NCI-H146 treated with DMSO at 0.1 percent for 48 hours (cell line): ENCODE measurements around the gene ZNF668.

Source experiments
- DNase-seq: peaks from one replicate; lab custom pipeline; 2025; ENCODE audit not compliant: unreplicated experiment; lab: John Stamatoyannopoulos, UW

ZNF668 gene

GRCh38 chr16:31081428-31082351 lies 7.7 kb upstream of the ZNF668 start:
- DNase-seq = no peak

- no peak for DNase-seq
Observed at GRCh38 chr16:31080756-31081419, 6.8 kb upstream of the ZNF668 start.

GRCh38 chr16:31080035-31080629 lies 6.1 kb upstream of the ZNF668 start:
- no peak for DNase-seq

GRCh38 chr16:31079342-31079944 lies 5.4 kb upstream of the ZNF668 start:
- DNase-seq = no peak

GRCh38 chr16:31078597-31079341 lies 4.7 kb upstream of the ZNF668 start:
- no peak for DNase-seq

- DNase-seq = no peak
Observed at GRCh38 chr16:31077592-31078396, 3.8 kb upstream of the ZNF668 start.

- DNase-seq = no peak
Observed at GRCh38 chr16:31077024-31077423, 3.0 kb upstream of the ZNF668 start.

- DNase-seq = no peak
Observed at GRCh38 chr16:31076319-31076718, 2.3 kb upstream of the ZNF668 start.

GRCh38 chr16:31074814-31075183 lies 759 bp upstream of the ZNF668 start:
- no peak for DNase-seq

- peak; percentile 83 for DNase-seq
Observed at GRCh38 chr16:31073142-31073969, 684 bp downstream of the ZNF668 start.

- no peak for DNase-seq
Observed at GRCh38 chr16:31072540-31073141, 1.4 kb downstream of the ZNF668 start.

GRCh38 chr16:31071861-31072260 lies 2.2 kb downstream of the ZNF668 start:
- no peak for DNase-seq

GRCh38 chr16:31067342-31067741 lies 6.7 kb downstream of the ZNF668 start:
- DNase-seq = no peak

GRCh38 chr16:31064882-31065461 lies 9.1 kb downstream of the ZNF668 start:
- DNase-seq = no peak

GRCh38 chr16:31063843-31064611 lies 10.0 kb downstream of the ZNF668 start:
- no peak for DNase-seq

- DNase-seq = no peak
Observed at GRCh38 chr16:31063495-31063842, 10.6 kb downstream of the ZNF668 start.

- DNase-seq = no peak
Observed at GRCh38 chr16:31061813-31062440, 12.1 kb downstream of the ZNF668 start.
